ENCODE measurements around the gene MIF.
"Not testable (repeated sequence)": the region's sequence is repeated elsewhere in the genome, so short reads cannot be mapped to it uniquely, and the experiment has no call there.

MIF gene

GRCh38 chr22:23878219-23878618 lies 16.0 kb upstream of the MIF start:
- no peak for DNase-seq

GRCh38 chr22:23882370-23882769 lies 11.8 kb upstream of the MIF start:
- no peak for DNase-seq

GRCh38 chr22:23883658-23884057 lies 10.5 kb upstream of the MIF start:
- no peak for DNase-seq

DNA sequence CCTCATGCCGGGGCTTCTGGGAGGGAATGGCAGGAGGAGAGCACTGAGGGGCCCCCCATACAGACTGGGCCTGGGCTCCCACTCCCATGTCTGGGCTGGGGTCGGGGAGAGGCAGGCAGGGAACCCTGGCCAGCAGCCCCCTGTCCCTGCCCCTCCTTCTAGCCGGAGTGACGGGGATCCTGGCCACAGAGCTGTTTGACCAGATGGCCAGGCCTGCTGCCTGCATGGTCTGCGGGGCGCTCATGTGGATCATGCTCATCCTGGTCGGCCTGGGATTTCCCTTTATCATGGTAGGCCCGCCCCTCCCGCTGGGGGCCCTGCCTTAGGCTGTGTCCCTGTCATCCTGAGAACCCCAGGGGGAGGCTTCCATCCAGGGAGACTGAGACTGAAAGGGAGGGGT lies 10.0 kb upstream of the MIF start:
- no peak for DNase-seq

DNA sequence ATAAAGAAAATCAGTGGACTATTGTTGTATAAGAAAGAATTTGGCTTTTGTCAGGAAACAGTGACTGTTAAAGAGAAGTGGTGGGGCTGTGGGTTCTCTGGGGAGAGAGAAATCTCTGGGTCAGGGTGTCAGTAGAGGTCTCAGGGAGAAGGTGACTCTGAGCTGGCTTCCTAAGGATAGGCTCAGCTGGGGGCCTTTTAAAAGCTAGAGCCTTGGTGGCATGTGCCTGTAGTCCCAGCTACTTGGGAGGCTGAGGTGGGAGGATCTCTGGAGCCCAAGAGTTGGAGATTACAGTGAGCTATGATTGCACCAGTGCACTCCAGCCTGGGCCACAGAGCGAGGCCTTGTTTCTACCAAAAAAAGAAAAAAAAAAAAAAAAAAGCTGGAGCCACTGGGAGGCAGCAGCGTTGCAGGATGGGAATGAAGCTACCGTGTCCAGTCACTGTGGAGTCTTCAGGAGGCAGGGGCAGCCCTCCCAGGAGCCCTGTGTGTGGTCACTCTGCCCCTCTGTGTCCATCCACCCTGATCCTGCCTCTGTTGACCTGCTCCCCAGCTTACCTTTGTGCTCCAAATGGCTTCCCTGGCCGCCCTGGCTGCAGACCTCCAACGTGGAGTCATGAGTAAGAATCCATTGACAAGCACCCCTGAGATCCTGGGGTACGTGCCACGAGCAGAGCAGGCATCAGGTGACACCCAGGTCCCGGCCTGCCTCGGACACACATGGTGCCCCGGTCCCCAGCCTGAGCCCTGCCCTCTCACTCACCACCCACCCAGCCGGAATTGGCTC lies 5.4 kb upstream of the MIF start:
- DNase-seq, result peak; percentile 45

GRCh38 chr22:23889620-23890019 lies 4.6 kb upstream of the MIF start:
- DNase-seq, result no peak

- no peak for DNase-seq
These were observed 2.5 kb upstream of the MIF start for GRCh38 chr22:23891726-23892125.

DNA sequence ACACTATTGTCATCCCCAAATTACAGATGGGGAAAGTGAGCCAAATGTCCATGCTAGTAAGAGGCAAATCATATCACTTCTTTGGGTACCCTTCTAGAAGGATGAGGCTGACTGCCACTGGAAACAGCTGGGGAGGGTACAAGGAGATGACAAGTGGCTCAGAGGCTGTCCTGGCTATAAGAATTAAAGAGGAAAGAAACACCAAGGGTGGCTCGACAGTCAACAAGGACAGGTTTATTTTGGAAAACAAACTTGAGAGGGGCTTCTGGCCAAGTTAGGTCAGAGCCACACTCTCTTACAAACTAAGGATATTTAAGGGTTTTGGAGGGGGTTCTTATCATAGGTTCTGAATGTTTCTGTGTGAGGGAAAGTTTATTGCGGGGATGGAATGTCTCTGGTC lies 2.1 kb upstream of the MIF start:
- no peak for DNase-seq

DNA sequence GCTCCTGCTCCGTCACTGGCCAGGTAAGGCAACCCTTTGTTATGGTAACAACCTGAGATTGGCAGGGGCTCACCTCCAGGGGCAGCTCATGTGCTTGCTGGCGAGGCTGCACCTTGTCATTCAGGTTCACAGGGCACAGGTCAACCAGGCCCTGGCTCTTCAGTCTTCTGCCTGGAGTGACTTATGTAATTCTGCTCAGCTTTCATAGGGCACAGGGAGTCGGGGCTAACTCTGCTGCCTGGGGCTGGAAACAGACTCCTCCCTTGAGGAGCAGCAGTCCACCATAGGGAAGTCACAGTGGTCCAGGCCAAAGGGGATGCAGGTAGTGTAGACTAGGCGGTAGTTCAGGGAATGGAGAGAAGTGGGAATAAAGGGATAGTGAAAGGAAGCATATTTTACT lies 1.5 kb upstream of the MIF start:
- no peak for DNase-seq

GRCh38 chr22:23893121-23893944 lies 850 bp upstream of the MIF start:
- DNase-seq, result no peak

GRCh38 chr22:23894710-23895598 lies 771 bp downstream of the MIF start:
- peak; percentile 90 for DNase-seq

- DNase-seq, result no peak
These were observed 1.5 kb downstream of the MIF start for GRCh38 chr22:23895599-23896144.

GRCh38 chr22:23896166-23896522 lies 2.0 kb downstream of the MIF start:
- no peak for DNase-seq

- no peak for DNase-seq
These were observed 2.5 kb downstream of the MIF start for GRCh38 chr22:23896523-23897186.

- no peak for DNase-seq
These were observed 3.1 kb downstream of the MIF start for GRCh38 chr22:23897320-23897719.

- DNase-seq, result peak; percentile 90
These were observed 4.1 kb downstream of the MIF start for GRCh38 chr22:23898006-23898974.

DNA sequence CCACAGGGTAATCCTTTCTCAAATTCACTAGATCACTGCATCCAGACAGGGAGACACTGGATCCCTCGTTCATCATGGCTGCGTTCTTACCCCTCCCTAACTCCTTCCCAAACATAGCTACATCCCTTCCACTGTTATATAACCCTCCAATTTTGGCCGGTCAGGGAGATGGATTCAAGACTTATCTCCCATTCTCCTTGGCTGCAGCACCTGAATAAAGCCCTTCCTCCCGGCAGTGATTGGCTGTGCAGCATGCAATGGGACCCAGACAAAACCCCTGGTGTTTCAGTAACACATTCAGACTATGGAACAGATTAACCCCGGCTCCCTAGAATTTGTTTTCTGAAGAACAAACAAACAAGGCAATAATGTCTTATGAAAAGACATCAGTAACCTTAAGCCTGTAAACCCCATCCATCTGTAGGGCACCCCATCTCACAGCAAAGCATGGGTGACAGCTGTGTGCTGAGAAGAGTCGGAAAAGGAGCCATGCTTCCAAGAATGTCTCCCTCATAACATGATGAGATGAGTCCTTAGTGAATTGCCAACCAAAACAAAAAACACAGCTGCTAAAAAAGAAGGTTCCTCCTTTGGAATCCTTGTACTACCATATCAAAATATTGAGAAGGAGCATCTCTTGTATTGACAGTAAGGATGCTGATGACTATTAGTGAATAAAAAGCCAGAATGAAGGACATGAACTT lies 5.0 kb downstream of the MIF start:
- no peak for DNase-seq

DNA sequence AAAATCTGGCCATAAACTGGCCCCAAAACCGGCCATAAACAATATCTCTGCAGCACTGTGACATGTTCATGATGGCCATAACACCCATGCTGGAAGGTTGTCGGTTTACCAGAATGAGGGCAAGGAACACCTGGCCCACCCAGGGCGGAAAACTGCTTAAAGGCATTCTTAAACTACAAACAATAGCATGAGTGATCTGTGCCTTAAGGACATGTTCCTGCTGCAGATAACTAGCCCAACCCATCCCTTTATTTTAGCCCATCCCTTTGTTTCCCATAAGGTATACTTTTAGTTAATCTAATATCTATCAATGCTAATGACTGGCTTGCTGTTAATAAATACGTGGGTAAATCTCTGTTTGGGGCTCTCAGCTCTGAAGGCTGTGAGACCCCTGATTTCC lies 6.0 kb downstream of the MIF start:
- not testable (repeated sequence) for DNase-seq

GRCh38 chr22:23901600-23901999 lies 7.4 kb downstream of the MIF start:
- DNase-seq, result no peak

DNA sequence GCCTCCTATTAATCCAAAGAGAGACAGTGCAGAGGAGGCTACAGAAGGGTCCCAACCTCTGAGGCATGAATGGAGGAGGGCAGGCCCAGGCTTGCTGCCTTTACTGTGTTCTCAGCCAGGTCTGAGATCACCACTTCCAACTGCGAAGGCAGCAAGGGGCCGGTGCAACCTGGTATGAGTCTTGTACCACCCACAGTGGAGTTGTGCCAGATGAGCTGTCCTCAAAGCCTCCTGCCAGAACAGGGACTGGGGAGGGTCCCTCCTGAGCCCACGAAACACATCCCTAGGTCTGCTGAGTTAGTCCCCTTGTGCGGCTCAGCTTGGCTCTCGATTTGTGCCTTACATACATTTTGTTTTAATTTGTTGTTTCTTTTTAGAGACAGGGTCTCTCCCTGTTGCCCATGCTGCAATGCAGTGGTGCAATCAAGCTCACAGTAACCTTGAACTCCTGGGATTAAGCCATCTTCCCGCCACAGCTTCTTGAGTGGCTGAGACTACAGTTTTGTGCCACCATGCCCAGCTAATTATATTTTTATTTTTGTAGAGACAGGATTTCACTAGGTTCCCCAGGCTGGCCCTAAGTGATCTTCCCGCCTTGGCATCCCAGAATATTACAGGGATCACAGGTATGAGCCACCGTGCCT lies 9.3 kb downstream of the MIF start:
- no peak for DNase-seq
